GM19455 (cell line): ENCODE data around the gene IGFLR1.

Experiments used
- ATAC-seq: cut with Tn5 transposase; IDR thresholded peaks from one replicate; pipeline ENCODE4 v1.9.1; 2021; ENCODE audit not compliant: unreplicated experiment

IGFLR1 gene, protein sequence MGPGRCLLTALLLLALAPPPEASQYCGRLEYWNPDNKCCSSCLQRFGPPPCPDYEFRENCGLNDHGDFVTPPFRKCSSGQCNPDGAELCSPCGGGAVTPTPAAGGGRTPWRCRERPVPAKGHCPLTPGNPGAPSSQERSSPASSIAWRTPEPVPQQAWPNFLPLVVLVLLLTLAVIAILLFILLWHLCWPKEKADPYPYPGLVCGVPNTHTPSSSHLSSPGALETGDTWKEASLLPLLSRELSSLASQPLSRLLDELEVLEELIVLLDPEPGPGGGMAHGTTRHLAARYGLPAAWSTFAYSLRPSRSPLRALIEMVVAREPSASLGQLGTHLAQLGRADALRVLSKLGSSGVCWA

GRCh38 chr19:35742121-35742724 lies at the start of gene IGFLR1:
Gene IGFLR1 (minus strand): TSS chr19:35742452. CDS start chr19:35741180, 1,272 bp downstream.
- ATAC-seq, result no peak

- no peak for ATAC-seq
Measured at GRCh38 chr19:35791814-35792279, 49.6 kb upstream of the IGFLR1 start.

DNA sequence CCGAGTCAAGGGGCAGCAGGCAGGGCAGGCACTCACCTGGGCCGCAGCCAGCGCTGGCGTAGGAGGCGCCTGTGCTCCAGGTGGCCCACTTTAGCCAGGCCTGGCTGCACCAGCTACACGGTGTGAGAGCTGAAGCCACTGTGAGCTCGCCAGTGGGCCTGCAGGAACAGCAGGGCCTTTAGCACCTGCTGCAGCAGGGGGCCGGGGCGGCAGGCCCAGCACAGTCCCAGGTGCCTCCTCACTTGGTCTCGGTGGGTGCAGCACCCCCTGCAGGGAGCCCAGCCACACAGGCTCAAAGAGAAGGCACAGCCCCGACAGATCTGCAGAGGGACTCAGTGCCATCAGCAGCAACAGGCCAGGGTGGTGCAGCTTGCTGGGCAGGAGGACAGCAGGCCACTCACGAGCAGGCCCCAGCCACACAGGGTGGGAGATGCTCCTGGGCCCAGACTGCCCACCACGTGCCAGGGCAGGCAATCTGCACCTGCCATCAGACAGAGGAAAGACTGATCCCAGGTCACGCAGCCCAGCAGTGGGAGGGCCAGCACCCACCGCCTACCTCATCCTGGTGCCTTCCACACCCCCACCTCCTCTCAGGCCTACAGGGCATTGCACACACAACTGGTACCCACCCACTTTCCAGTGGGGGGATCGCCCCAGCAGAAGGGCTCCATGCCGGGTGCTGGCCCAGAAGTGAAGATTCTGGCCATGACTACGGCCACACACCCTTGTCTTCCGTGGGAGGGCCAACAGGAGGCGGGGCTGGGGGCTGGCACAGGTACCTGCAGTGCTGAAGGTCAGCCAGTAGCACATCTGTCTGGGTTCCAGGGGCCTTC lies 48.9 kb upstream of the IGFLR1 start:
- ATAC-seq, result no peak

DNA sequence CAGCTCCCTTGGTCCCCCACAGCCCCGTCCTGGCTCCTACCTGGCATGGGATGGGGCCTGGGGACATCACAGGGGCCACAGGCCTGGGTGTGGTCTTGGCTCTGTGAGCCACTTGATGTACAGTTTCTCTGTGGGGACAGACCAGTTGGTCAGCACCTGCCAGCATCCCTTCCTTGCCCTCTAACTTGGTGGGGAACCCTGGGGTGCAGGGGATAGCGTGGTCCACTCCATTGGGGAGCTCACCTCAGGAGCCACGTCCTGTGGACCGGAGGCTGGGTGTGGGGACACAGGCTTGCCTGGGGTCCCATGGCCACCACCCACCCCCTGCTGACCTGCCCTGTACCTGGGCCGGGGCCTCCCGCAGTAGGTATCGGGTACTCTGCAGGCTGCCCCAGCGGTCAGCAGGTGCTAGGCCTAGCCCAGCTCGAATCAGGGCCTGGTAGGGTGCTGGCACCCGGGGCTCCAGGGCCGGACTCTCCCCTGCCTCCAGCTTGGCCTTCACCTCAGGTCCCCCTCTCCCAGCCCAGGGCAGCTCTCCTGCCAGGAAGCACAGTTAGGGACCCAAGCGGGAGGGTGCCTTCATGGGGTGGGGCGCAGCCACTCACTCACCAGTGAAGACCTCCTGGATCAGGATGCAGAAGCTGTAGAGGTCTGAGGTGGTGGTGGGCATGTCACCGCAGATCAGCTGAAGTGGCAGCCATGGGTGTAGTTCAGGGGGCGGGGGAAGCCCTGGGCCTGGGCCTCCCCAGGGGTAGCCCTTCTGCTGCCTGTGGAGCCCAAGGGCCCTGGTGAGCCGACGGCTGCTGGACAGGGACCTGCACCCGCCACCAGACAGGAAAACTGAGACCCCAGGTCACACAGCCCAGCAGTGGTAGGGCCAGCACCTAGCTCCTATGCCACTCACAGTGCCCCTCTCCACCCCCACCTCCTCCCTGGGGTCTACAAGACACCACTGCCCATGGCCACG lies 48.0 kb upstream of the IGFLR1 start:
- no peak for ATAC-seq

- ATAC-seq, result no peak
Measured at GRCh38 chr19:35789195-35789977, 47.1 kb upstream of the IGFLR1 start.

DNA sequence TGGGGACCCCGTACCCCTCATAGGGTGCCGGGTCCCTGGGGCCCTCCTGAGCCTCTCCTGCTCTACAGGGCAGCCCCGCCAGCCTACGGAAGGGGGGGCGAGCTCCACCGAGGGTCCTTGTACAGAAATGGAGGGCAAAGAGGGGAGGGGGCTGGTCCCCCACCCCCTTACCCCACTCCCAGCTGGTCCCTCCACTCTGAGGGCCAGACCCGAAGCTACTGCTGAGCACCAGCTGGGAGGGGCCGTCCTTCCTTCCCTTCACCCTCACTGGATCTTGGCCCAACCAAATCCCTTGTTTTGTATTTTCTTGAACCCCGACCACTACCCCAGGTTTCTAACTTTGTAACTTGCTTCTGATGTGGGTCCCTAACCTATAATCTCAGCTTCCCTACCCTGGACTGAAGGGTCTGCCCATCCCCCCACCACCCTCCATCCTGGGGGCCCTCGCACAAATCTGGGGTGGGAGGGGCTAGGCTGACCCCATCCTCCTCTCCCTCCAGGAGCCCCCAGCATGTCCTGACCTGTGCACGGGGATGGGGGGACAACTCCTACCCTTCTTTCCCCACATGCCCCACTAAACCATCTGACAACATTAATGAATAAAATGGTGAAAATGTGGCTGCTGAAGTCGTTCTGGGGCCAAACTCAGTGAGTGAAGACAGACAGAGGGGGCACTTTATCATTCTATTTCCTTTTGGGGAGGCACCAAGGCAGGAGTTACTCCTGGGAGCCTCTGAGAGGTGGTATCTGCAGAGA lies 46.1 kb upstream of the IGFLR1 start:
- ATAC-seq, result no peak

- ATAC-seq, result no peak
Measured at GRCh38 chr19:35787227-35787799, 45.1 kb upstream of the IGFLR1 start.

DNA sequence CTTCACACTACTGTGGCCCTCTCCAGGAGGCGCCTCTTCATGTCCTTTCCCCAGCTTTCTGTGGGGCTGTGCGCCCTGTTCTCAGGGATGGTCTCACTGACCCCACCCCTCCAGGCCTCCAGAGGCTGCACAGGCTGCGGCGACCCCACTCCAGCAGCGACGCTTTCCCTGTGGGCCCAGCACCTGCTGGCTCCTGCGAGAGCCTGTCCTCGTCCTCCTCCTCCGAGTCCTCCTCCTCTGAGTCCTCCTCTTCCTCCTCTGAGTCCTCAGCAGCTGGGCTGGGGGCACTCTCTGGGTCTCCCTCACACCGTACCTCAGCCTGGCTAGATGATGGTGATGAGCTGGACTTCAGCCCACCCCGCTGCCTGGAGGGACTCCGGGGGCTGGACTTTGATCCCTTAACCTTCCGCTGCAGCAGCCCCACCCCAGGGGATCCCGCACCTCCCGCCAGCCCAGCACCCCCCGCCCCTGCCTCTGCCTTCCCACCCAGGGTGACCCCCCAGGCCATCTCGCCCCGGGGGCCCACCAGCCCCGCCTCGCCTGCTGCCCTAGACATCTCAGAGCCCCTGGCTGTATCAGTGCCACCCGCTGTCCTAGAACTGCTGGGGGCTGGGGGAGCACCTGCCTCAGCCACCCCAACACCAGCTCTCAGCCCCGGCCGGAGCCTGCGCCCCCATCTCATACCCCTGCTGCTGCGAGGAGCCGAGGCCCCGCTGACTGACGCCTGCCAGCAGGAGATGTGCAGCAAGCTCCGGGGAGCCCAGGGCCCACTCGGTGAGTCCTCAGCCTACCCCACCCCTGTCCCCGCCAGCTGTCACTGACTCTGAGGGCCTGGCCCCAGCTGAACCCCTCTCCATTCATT lies 44.3 kb upstream of the IGFLR1 start:
- no peak for ATAC-seq

GRCh38 chr19:35785339-35785627 lies 43.0 kb upstream of the IGFLR1 start:
- no peak for ATAC-seq

DNA sequence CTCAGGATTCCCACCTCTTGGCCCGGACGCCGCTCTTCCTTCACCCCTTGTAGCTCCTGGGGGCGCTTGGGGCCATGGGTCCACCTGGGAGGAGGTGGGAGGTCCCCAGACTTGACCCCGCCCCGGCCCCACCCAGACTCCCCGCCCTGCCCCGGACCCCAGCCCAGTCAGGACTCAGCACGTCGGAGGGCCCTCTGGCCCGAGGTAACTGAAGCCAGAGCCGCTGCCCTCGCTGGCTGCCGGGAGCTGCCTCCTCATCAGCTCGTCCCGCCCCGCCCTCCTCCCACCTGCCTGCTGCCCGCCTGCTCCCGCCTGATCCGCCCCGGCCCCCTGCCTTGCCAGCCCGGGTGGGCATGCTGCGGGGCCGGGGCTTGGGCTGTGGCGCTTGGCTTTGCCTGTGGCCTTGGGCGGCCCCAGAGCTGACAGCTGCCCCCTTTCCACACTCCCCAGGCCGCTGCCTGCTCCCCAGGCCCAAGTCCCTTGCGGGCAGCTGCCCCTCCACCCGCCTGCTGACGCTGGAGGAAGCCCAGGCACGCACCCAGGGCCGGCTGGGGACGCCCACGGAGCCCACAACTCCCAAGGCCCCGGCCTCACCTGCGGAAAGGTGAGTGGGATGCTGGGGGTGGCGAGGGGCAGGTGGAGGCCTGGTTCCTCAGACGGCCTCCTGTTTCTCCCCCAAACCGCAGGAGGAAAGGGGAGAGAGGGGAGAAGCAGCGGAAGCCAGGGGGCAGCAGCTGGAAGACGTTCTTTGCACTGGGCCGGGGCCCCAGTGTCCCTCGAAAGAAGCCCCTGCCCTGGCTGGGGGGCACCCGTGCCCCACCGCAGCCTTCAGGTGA lies 42.5 kb upstream of the IGFLR1 start:
- no peak for ATAC-seq

DNA sequence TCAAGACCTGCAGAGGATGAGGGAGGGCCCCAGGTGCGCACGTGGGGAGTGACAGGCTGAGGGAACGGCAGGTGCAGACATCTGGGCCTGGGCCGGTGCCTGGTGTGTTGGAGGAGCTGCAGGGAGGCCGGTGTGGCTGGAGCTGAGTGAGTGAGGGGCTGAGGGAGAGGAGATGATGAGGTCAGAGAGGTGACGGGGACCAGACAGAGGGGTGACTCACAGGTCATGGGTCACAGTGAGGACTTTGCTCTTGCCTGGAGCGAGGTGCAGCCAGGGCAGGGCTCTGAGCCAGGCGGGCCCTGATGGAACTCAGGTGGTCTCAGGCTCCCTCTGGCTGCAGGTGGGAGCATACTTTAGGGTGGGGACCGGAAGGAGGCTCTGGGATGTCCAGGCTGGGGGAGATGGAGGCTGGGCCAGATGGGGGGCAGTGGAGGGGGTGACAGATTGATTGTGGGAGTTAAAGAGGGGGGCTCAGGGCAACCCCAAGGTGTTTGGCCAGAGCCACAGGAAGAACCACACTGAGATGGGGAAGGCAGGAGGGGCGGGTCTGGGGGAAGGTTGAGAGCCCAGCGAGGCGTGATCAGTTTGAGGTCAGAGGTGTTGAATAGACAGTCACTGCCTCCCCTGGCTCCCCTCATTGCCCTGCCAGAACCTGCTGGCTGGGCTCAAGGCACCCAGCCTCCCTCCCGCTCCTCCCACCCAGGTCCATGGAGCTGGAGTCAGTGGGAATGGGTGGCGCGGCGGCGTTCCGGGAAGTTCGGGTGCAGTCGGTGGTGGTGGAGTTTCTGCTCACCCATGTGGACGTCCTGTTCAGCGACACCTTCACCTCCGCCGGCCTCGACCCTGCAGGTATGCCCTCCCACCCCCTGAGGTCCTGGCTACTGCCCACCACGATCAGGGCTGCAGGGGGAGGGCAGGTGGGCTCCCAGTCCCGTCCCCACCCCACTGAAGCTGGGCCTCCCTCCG lies 41.5 kb upstream of the IGFLR1 start:
- no peak for ATAC-seq

GRCh38 chr19:35782589-35782988 lies 40.3 kb upstream of the IGFLR1 start:
- ATAC-seq, result no peak

- no peak for ATAC-seq
Measured at GRCh38 chr19:35781650-35782049, 39.4 kb upstream of the IGFLR1 start.

- ATAC-seq, result no peak
Measured at GRCh38 chr19:35780717-35781116, 38.5 kb upstream of the IGFLR1 start.

DNA sequence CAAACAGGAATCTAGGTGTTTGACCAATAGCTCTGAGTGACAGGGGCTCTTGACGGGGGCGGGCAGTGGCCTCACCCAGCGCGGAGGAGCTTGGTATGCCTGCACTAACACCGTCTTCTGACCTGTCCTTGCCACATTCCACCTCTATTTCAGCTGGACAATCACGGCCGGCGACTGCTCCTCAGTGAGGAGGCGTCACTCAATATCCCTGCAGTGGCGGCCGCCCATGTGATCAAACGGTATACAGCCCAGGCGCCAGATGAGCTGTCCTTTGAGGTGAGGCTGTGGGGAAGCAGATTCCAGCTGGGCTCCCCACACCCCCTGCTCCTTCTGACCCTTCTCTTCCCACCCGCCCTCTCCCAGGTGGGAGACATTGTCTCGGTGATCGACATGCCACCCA lies 37.8 kb upstream of the IGFLR1 start:
- no peak for ATAC-seq

GRCh38 chr19:35779033-35779432 lies 36.8 kb upstream of the IGFLR1 start:
- ATAC-seq, result no peak
